ENCODE measurements around the gene PABPN1L. TPM values are rescaled to one million over a fixed set of nuclear protein-coding genes. Genes with fewer than 3 reads are reported as not detected.

PABPN1L gene
- total and polyA plus RNA-seq, 2 of the 8 experiments (the other 6 are each of a cell fraction or from before 2014, with no cell fraction given) = not detected

DNA sequence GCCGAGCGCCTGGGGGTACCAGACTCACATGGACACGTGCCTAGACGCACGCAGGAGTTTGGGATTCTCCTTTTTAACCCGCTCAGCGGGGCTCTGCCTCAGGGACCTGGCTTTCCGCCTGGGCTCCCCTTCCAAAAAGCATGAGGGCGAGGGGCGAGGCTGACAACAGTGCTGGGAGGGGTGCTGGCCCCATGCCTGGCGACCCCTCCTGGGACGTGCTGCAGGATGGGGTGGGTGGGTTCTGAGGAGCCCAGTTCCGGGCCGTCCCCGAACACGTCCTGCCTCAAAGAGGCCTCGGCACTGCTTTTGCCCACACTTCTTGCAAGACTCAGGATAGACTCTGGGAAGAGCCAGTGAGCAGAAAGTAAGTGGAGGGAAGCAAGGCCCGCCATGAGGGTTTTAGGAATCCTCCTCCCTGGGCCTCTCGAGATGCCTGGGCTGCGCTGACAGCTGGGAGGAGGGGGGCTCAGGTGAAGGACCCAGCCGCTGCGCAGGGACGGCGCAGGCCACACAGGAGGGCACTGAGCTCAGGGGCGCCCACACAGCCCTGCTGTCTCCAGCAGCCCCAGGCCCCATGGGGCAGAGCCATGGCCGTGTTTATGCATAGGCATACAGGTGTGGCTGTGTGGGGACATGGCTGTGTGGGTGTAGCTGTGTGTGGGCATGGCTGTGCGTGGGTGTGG is 15.4 kb upstream of the PABPN1L start:
- peak overlapping the region; percentile 92; the same call in 1 of the 2 replicates for H2BK12ac ChIP-seq (ENCODE audit: low read depth, low read length)
- no peak overlapping the region for H3K56ac ChIP-seq (replicated peaks; ENCODE audit: insufficient read length, low read depth, low read length)
- H3K27me3 ChIP-seq (replicated peaks in 1 of 4; ENCODE audit: control insufficient read depth in 3 of 4, extremely low read depth in 1 of 4, insufficient read depth in 3 of 4, low read length in 3 of 4) = peaks cover 0 to 7% (median 1%) of the 10 kb centered on the region in 4 experiments; a peak in 2 of 7 replicates
- H3K4me1 ChIP-seq (replicated peaks in 1 of 4; ENCODE audit: control insufficient read depth in 3 of 4, insufficient read depth in 4 of 4, low read length in 3 of 4) = peaks cover 0 to 9% (median 4%) of the 10 kb centered on the region in 4 experiments; a peak in 4 of 7 replicates
- TF ChIP-seq TAF1 (IDR thresholded peaks at IDR 0.05; ENCODE audit: low read depth, low read length) (no peak), BRCA1 (IDR thresholded peaks at IDR 0.05; ENCODE audit: low read depth, low read length) (no peak), CHD1 (IDR thresholded peaks at IDR 0.05; ENCODE audit: low read depth, low read length) (no peak), NANOG (IDR thresholded peaks at IDR 0.05; ENCODE audit: insufficient read depth, low read depth, low read length, poor library complexity, severe bottlenecking) (no peak), SP1 (IDR thresholded peaks at IDR 0.05; ENCODE audit: low read depth, low read length) (no peak), RNF2 (IDR thresholded peaks at IDR 0.05; ENCODE audit: borderline replicate concordance, low read depth, low read length, missing control alignments, poor library complexity, severe bottlenecking) (no peak), POLR2A (IDR thresholded peaks at IDR 0.05; ENCODE audit: control extremely low read depth in 1 of 2, low read depth in 2 of 2, low read length in 2 of 2) (no peak), RAD21 (IDR thresholded peaks at IDR 0.05 in 1 of 2, conservative IDR thresholded peaks at IDR 0.05 in 1 of 2; ENCODE audit: low read depth in 2 of 2, low read length in 2 of 2) (no peak), NRF1 (IDR thresholded peaks at IDR 0.05; ENCODE audit: low read depth, low read length) (no peak)
- no peak overlapping the region for H2BK20ac ChIP-seq (ENCODE audit: low read length)
- no peak overlapping the region for H4K5ac ChIP-seq (ENCODE audit: insufficient read length, low read depth, low read length)
- no peaks in the 10 kb centered on the region for H3K79me2 ChIP-seq (ENCODE audit: control insufficient read depth in 1 of 2, insufficient read depth in 2 of 2, low read length in 2 of 2)
- no peak overlapping the region for H3K27ac ChIP-seq (ENCODE audit: low read depth, low read length)
- no peaks in the 10 kb centered on the region for H3K9me3 ChIP-seq (ENCODE audit: insufficient read depth in 2 of 2, low read depth in 1 of 2, low read length in 1 of 2)
- H4K20me1 ChIP-seq (replicated peaks in 1 of 2; ENCODE audit: control insufficient read depth in 1 of 2, insufficient read depth in 2 of 2, low read length in 2 of 2) = peaks cover 0 to 4% of the 10 kb centered on the region in 2 experiments
- H2AFZ ChIP-seq (ENCODE audit: low read length) = no peak overlapping the region
- 0 out of 2 replicates have a peak overlapping the region, but pooled peaks have one; percentile 83 for H2AK5ac ChIP-seq (ENCODE audit: low read depth, low read length)
- no peak overlapping the region for H3K23ac ChIP-seq (ENCODE audit: insufficient read length)
- ChIA-PET CTCF (ENCODE audit: partially characterized antibody) (interaction anchor here (0.8 to 4.4 kb wide), 3 partner anchors 60 to 264 kb away, joined by 3 to 15 read pairs (median 4); no protein-coding TSS in a partner anchor), POLR2A (ENCODE audit: partially characterized antibody) (interaction anchor here (1.1 to 1.4 kb wide), 2 partner anchors 22 to 71 kb away, joined by 3 to 5 read pairs; partner anchors contain the start of gene APRT)
- peak overlapping the region; percentile 85 for H4K91ac ChIP-seq (replicated peaks; ENCODE audit: insufficient read length, low read length)
- H3K14ac ChIP-seq (ENCODE audit: insufficient read length) = no peak overlapping the region
- H3K79me1 ChIP-seq (ENCODE audit: low read depth, low read length) = no peaks in the 10 kb centered on the region; the same call in 1 of the 2 replicates
- H2BK15ac ChIP-seq (ENCODE audit: low read length) = no peak overlapping the region; the same call in 1 of the 2 replicates
- no peak overlapping the region for H2BK120ac ChIP-seq (replicated peaks; ENCODE audit: low read depth, low read length)
- peak overlapping the region; percentile 74; the same call in 1 of the 2 replicates for H4K8ac ChIP-seq (ENCODE audit: extremely low read depth, insufficient read depth, low read length)
- peak overlapping the region in 1 of 2 experiments; percentile 30; a peak in 1 of 4 replicates for H3K4me2 ChIP-seq (ENCODE audit: insufficient read depth in 1 of 2, low read depth in 2 of 2, low read length in 2 of 2)
- H3K36me3 ChIP-seq (ENCODE audit: control insufficient read depth in 2 of 4, insufficient read depth in 4 of 4, low read length in 3 of 4) = no peaks in the 10 kb centered on the region
- no peak for FAIRE-seq
- DNase-seq (ENCODE audit: low read depth in 1 of 2, low spot score in 2 of 2) = no peak
- H2BK5ac ChIP-seq (ENCODE audit: low read depth, low read length) = 0 out of 2 replicates have a peak overlapping the region, but pooled peaks have one; percentile 16
- H3K23me2 ChIP-seq (ENCODE audit: low read depth, low read length) = no peaks in the 10 kb centered on the region; the same call in 1 of the 2 replicates
- no peak overlapping the region for H3K4ac ChIP-seq (replicated peaks; ENCODE audit: insufficient read length, low read depth, low read length)
- 0 out of 8 replicates have a peak overlapping the region, but pooled peaks of 1 of the 4 experiments have one; percentile 24 for H3K4me3 ChIP-seq (ENCODE audit: extremely low read depth in 1 of 4, insufficient read depth in 2 of 4, low read depth in 3 of 4, low read length in 4 of 4)
- WGBS, 2 experiments (ENCODE audit: extremely low coverage in 1 of 2, insufficient coverage in 1 of 2, insufficient read length in 1 of 2, insufficient replicate concordance in 2 of 2, low coverage in 1 of 2, low lambda C conversion rate in 2 of 2, missing lambda C conversion rate in 1 of 2) = 92% methylated on average over 24 of the region's 27 CpGs; no CpG with 5 or more reads in 1 of the 2 experiments
- no peak overlapping the region for H3K18ac ChIP-seq (ENCODE audit: extremely low read depth, low read length)
- no peak overlapping the region for H3K9ac ChIP-seq (replicated peaks in 1 of 4; ENCODE audit: extremely low read depth in 1 of 4, low read depth in 3 of 4, low read length in 3 of 4)

All from H1 (cell line).